T47D (cell line): ENCODE measurements around the gene DDIT3.

Source experiments
- DNase-seq, 2 experiments: peaks; one replicate each; pipeline versions ENCODE4 v3.0.0 to v3.0.0-alpha.2; 2011 to 2012; ENCODE audit warnings: low read depth in 1 of 2, low spot score in 1 of 2
- JUND ChIP-seq: IDR thresholded peaks from 2 replicates; pipeline ENCODE4 v1.6.1; 2012; ENCODE audit warnings: low read depth
- in situ Hi-C: cut with HindIII; loops from 2 replicates; pipeline ENCODE4 v1.10.0; 2016; ENCODE audit warnings: low sequenced_read_pairs, low pct_unique_long_range_greater_than_20kb

Gene DDIT3

GRCh38 chr12:57467915-57468314 lies 52.4 kb downstream of the DDIT3 start:
- in situ Hi-C loops: no loop called here
- no peak for TF ChIP-seq JUND
- no peak for DNase-seq

GRCh38 chr12:57467212-57467874 lies 53.0 kb downstream of the DDIT3 start:
- TF ChIP-seq JUND: no peak
- in situ Hi-C loops: no loop called here
- no peak for DNase-seq
